DOHH2 (cell line): ENCODE measurements around the gene TANGO2.
"Not testable (repeated sequence)": the region's sequence is repeated elsewhere in the genome, so short reads cannot be mapped to it uniquely, and the experiment has no call there.

Experiments
- H3F3A ChIP-seq: fragments of 200-600 bp; sonication (generic), shearing (Covaris generic); 2 replicates; pipeline ENCODE4 v1.6.0; 2016; ENCODE audit warnings: antibody characterized with exemption, mild to moderate bottlenecking; ENCODE audit not compliant: control insufficient read depth, insufficient read depth
- H3K27ac ChIP-seq: fragments of 200-600 bp; sonication (generic); 2 replicates; pipeline ENCODE4 v1.5.1; 2014; ENCODE audit warnings: low read depth, mild to moderate bottlenecking, low read length, moderate library complexity
- H3K27me3 ChIP-seq: fragments of 200-600 bp; sonication (generic); 2 replicates; pipeline ENCODE4 v1.6.1; 2014; ENCODE audit warnings: mild to moderate bottlenecking, low read length, mixed read lengths; ENCODE audit not compliant: control insufficient read depth
- H3K36me3 ChIP-seq: fragments of 200-600 bp; sonication (generic); 2 replicates; pipeline ENCODE4 v1.6.1; 2014; ENCODE audit warnings: mild to moderate bottlenecking, low read length, moderate library complexity, mixed read lengths; ENCODE audit not compliant: control insufficient read depth
- H3K4me1 ChIP-seq: fragments of 200-600 bp; sonication (generic); 2 replicates; pipeline ENCODE4 v1.6.1; 2014; ENCODE audit warnings: mild to moderate bottlenecking, low read length, mixed read lengths; ENCODE audit not compliant: control insufficient read depth
- H3K4me2 ChIP-seq: fragments of 200-600 bp; sonication (generic); 2 replicates; pipeline ENCODE4 v1.6.0; 2014; ENCODE audit warnings: mild to moderate bottlenecking, low read length, moderate library complexity
- H3K4me3 ChIP-seq: fragments of 200-600 bp; sonication (generic); 2 replicates; pipeline ENCODE4 v1.5.1; 2014; ENCODE audit warnings: mild to moderate bottlenecking, low read length, mixed read lengths
- H3K79me2 ChIP-seq: fragments of 200-600 bp; sonication (generic); 2 replicates; pipeline ENCODE4 v1.6.1; 2014; ENCODE audit warnings: mild to moderate bottlenecking, low read length, mixed read lengths; ENCODE audit not compliant: control insufficient read depth
- H3K9me2 ChIP-seq: fragments of 200-600 bp; sonication (generic); replicated peaks from 2 replicates; pipeline ENCODE4 v1.6.1; 2014; ENCODE audit warnings: mild to moderate bottlenecking, low read length, mixed read lengths; ENCODE audit not compliant: control insufficient read depth
- H3K9me3 ChIP-seq: fragments of 200-600 bp; sonication (generic); 2 replicates; pipeline ENCODE4 v1.6.1; 2014; ENCODE audit warnings: antibody characterized with exemption, low read length, mixed read lengths; ENCODE audit not compliant: control insufficient read depth, insufficient read depth
- H4K20me1 ChIP-seq: fragments of 200-600 bp; sonication (generic); 2 replicates; pipeline ENCODE4 v1.6.0; 2014; ENCODE audit warnings: low read depth, mild to moderate bottlenecking, antibody characterized with exemption, low read length, moderate library complexity; ENCODE audit not compliant: control insufficient read depth, insufficient read depth
- EZH2phosphoT487 ChIP-seq: fragments of 200-600 bp; sonication (generic); IDR thresholded peaks from 2 replicates; pipeline ENCODE4 v1.6.1; 2017; ENCODE audit warnings: borderline replicate concordance, mild to moderate bottlenecking, antibody characterized with exemption, low read length, moderate library complexity, mixed read lengths
- TF ChIP-seq, protein P1 (sequence below): fragments of 200-600 bp; sonication (generic); IDR thresholded peaks from one replicate; pipeline ENCODE4 v1.5.1; 2014; ENCODE audit warnings: antibody characterized with exemption, mild to moderate bottlenecking, low read depth, low read length; ENCODE audit not compliant: poor library complexity, severe bottlenecking

TANGO2 gene

DNA sequence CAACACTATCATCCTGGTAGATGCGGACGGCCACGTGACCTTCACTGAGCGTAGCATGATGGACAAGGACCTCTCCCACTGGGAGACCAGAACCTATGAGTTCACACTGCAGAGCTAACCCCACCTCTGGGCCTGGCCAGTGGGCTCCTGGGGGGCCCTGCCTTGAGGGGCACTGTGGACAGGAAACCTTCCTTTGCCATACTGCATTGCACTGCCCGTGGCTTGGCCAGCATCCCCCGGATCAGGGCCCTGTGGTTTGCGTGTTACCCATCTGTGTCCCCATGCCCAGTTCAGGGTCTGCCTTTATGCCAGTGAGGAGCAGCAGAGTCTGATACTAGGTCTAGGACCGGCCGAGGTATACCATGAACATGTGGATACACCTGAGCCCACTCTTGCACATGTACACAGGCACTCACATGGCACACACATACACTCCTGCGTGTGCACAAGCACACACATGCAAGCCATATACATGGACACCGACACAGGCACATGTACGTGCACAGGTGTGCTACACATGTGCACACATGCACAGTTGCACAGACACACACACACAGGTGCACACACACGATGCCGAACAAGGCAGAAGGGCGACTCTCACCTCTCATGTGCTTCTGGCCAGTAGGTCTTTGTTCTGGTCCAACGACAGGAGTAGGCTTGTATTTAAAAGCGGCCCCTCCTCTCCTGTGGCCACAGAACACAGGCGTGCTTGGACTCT, 43.8 kb downstream of the TANGO2 start:
- Histone ChIP-seq H3K4me2 (no peak overlapping the region), H3K4me1 (no peaks in the 10 kb centered on the region), H4K20me1 (no peaks in the 10 kb centered on the region), H3K36me3 (peaks cover 4% of the 10 kb centered on the region; the same call in 1 of the 2 replicates), H3K27ac (no peak overlapping the region), H3K79me2 (no peaks in the 10 kb centered on the region), H3K27me3 (no peaks in the 10 kb centered on the region), H3K9me3 (no peaks in the 10 kb centered on the region), H3K9me2 (no peaks in the 10 kb centered on the region), H3K4me3 (no peak overlapping the region), H3F3A (no peaks in the 10 kb centered on the region)
- TF ChIP-seq, protein P1, sequence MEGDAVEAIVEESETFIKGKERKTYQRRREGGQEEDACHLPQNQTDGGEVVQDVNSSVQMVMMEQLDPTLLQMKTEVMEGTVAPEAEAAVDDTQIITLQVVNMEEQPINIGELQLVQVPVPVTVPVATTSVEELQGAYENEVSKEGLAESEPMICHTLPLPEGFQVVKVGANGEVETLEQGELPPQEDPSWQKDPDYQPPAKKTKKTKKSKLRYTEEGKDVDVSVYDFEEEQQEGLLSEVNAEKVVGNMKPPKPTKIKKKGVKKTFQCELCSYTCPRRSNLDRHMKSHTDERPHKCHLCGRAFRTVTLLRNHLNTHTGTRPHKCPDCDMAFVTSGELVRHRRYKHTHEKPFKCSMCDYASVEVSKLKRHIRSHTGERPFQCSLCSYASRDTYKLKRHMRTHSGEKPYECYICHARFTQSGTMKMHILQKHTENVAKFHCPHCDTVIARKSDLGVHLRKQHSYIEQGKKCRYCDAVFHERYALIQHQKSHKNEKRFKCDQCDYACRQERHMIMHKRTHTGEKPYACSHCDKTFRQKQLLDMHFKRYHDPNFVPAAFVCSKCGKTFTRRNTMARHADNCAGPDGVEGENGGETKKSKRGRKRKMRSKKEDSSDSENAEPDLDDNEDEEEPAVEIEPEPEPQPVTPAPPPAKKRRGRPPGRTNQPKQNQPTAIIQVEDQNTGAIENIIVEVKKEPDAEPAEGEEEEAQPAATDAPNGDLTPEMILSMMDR = no peak
- TF ChIP-seq EZH2phosphoT487 = no peak

DNA sequence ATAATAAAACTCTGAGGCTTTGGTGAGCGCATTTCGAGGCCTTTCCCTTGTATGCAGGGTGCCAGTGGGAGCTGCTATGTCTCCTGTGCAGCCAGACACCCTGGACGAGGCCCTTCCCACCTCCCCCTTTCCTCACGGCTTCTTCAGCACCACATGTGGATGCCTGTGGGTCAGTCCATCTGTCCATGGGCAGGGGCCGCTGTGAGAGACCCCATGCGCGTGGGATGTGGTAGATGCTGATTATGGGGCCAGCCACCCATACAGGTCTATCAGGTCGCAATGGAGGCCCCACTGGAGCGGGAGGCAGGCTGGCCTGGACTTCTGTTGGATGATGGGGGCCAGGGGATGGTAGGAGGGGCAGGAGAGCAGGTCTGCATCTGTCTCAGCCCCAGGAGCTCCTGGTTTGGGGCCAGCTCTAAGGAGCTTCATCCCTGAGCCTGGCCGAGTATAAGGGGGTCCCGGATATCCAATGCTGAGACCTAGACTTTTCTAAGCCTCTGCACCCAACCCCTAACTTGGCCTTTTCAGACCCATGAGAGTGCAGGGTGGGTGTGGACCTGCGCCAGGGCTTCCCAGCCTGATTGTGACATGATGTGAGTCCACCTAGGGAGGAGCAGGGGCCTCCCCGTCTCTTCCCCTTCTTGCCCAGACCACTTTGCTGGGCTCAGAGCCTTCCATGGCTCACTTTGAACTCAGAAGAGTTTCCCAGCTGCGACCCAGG, 45.1 kb downstream of the TANGO2 start:
- Histone ChIP-seq H3K4me3 (no peak overlapping the region), H3K4me1 (no peaks in the 10 kb centered on the region), H3K27ac (no peak overlapping the region), H4K20me1 (no peaks in the 10 kb centered on the region), H3K27me3 (no peaks in the 10 kb centered on the region), H3K9me2 (no peaks in the 10 kb centered on the region), H3K4me2 (no peak overlapping the region), H3K9me3 (no peaks in the 10 kb centered on the region), H3K79me2 (no peaks in the 10 kb centered on the region), H3K36me3 (peaks cover 3% of the 10 kb centered on the region; the same call in 1 of the 2 replicates), H3F3A (no peaks in the 10 kb centered on the region)
- TF ChIP-seq, protein P1 = no peak
- no peak for TF ChIP-seq EZH2phosphoT487

GRCh38 chr22:20066617-20067383, 45.9 kb downstream of the TANGO2 start:
- Histone ChIP-seq H4K20me1 (no peaks in the 10 kb centered on the region), H3K4me1 (no peaks in the 10 kb centered on the region), H3K4me2 (no peak overlapping the region), H3K9me3 (no peaks in the 10 kb centered on the region), H3K9me2 (no peaks in the 10 kb centered on the region), H3K27ac (no peak overlapping the region), H3K36me3 (no peaks in the 10 kb centered on the region), H3F3A (no peaks in the 10 kb centered on the region), H3K4me3 (no peak overlapping the region), H3K79me2 (no peaks in the 10 kb centered on the region), H3K27me3 (no peaks in the 10 kb centered on the region)
- no peak for TF ChIP-seq EZH2phosphoT487
- TF ChIP-seq, protein P1 = no peak

DNA sequence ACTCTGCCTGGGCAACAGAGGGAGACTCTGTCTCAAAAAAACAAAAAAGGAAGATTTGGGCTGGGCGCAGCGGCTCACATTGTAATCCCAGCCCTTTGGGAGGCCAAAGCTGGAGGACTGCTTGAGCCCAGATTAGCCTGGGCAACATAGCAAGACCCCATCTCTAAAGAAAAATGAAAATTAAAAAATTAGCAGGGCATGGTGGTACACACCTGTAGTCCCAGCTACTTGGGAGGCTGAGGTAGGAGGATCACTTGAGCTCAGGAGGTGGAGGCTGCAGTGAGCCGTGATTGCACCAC, 46.4 kb downstream of the TANGO2 start:
- H3K27ac ChIP-seq, H3K4me2 ChIP-seq, H3K36me3 ChIP-seq, H4K20me1 ChIP-seq, H3K79me2 ChIP-seq, H3F3A ChIP-seq, H3K4me1 ChIP-seq, H3K9me2 ChIP-seq, H3K27me3 ChIP-seq, H3K9me3 ChIP-seq, H3K4me3 ChIP-seq: not testable (repeated sequence)
